Mononuclear cell (primary cell): Measurements from ENCODE around the gene VDAC1. TPM values are rescaled to one million over a fixed set of nuclear protein-coding genes. Genes with fewer than 3 reads are reported as not detected.
"Not testable (repeated sequence)": the region's sequence is repeated elsewhere in the genome, so short reads cannot be mapped to it uniquely, and the experiment has no call there.

Experiments
- H3K27me3 ChIP-seq: 2 replicates; pipeline ENCODE4 v1.6.0; 2011; ENCODE audit warnings: low read length, control low read depth; ENCODE audit not compliant: insufficient read depth
- H3K4me1 ChIP-seq: 2 replicates; pipeline ENCODE4 v1.5.1; 2011; ENCODE audit warnings: mild to moderate bottlenecking, low read length, control low read depth; ENCODE audit not compliant: insufficient read depth
- H3K4me3 ChIP-seq: 2 replicates; pipeline ENCODE4 v1.5.1; 2011; ENCODE audit warnings: mild to moderate bottlenecking, low read length, moderate library complexity
- H3K9me3 ChIP-seq: 2 replicates; pipeline ENCODE4 v1.5.1; 2011; ENCODE audit warnings: low read depth, mild to moderate bottlenecking, control low read depth, low read length
- total RNA-seq: library from RNA; depleted of rRNA; stranded (reverse); fragments of >200 nt; gene quantifications from one replicate; pipeline ENCODE4 v1.2.3, GENCODE V29; 2012

Gene VDAC1
- total RNA-seq, 1 donor = 94.9 TPM

- Histone ChIP-seq H3K9me3 (no peaks in the 10 kb centered on the region), H3K4me3 (no peak overlapping the region), H3K4me1 (no peaks in the 10 kb centered on the region), H3K27me3 (no peaks in the 10 kb centered on the region)
These were observed 53.8 kb downstream of the VDAC1 start for GRCh38 chr5:133950821-133951612.

- H3K9me3 ChIP-seq = no peaks in the 10 kb centered on the region
- no peak overlapping the region for H3K4me3 ChIP-seq
- no peaks in the 10 kb centered on the region for H3K27me3 ChIP-seq
- no peaks in the 10 kb centered on the region for H3K4me1 ChIP-seq
These were observed 56.1 kb downstream of the VDAC1 start for GRCh38 chr5:133948721-133949120.

- Histone ChIP-seq H3K9me3 (no peaks in the 10 kb centered on the region), H3K27me3 (no peaks in the 10 kb centered on the region), H3K4me3 (no peak overlapping the region), H3K4me1 (no peaks in the 10 kb centered on the region)
These were observed 57.3 kb downstream of the VDAC1 start for GRCh38 chr5:133947431-133947841.

GRCh38 chr5:133945568-133945967 lies 59.2 kb downstream of the VDAC1 start:
- Histone ChIP-seq H3K27me3 (no peaks in the 10 kb centered on the region), H3K4me3 (no peak overlapping the region), H3K9me3 (no peaks in the 10 kb centered on the region), H3K4me1 (no peaks in the 10 kb centered on the region)

GRCh38 chr5:133944263-133945185 lies 60.3 kb downstream of the VDAC1 start:
- Histone ChIP-seq H3K27me3 (no peaks in the 10 kb centered on the region), H3K4me3 (no peak overlapping the region), H3K4me1 (peaks cover 2% of the 10 kb centered on the region), H3K9me3 (no peaks in the 10 kb centered on the region)

- no peaks in the 10 kb centered on the region for H3K27me3 ChIP-seq
- H3K4me1 ChIP-seq = peaks cover 8% of the 10 kb centered on the region
- H3K9me3 ChIP-seq = no peaks in the 10 kb centered on the region
- H3K4me3 ChIP-seq = no peak overlapping the region
These were observed 61.3 kb downstream of the VDAC1 start for GRCh38 chr5:133943475-133943817.

- H3K4me3 ChIP-seq = no peak overlapping the region
- peaks cover 13% of the 10 kb centered on the region for H3K4me1 ChIP-seq
- no peaks in the 10 kb centered on the region for H3K27me3 ChIP-seq
- H3K9me3 ChIP-seq = no peaks in the 10 kb centered on the region
These were observed 61.9 kb downstream of the VDAC1 start for GRCh38 chr5:133942614-133943474.

GRCh38 chr5:133941456-133942196 lies 63.1 kb downstream of the VDAC1 start:
- peaks cover 13% of the 10 kb centered on the region for H3K4me1 ChIP-seq
- no peak overlapping the region for H3K4me3 ChIP-seq
- no peaks in the 10 kb centered on the region for H3K9me3 ChIP-seq
- H3K27me3 ChIP-seq = no peaks in the 10 kb centered on the region

GRCh38 chr5:133939668-133940067 lies 65.1 kb downstream of the VDAC1 start:
- Histone ChIP-seq H3K4me1 (peaks cover 13% of the 10 kb centered on the region), H3K27me3 (no peaks in the 10 kb centered on the region), H3K9me3 (no peaks in the 10 kb centered on the region), H3K4me3 (no peak overlapping the region)

GRCh38 chr5:133938929-133939328 lies 65.8 kb downstream of the VDAC1 start:
- no peaks in the 10 kb centered on the region for H3K9me3 ChIP-seq
- H3K4me3 ChIP-seq = no peak overlapping the region

GRCh38 chr5:133938039-133938821 lies 66.5 kb downstream of the VDAC1 start:
- H3K4me1 ChIP-seq = peaks cover 25% of the 10 kb centered on the region
- no peaks in the 10 kb centered on the region for H3K27me3 ChIP-seq
- H3K4me3 ChIP-seq = no peak overlapping the region
- H3K9me3 ChIP-seq = no peaks in the 10 kb centered on the region

More at GRCh38 chr5:133938929-133939328, 65.8 kb downstream of the VDAC1 start:
- Histone ChIP-seq H3K27me3 (no peaks in the 10 kb centered on the region), H3K4me1 (peaks cover 18% of the 10 kb centered on the region)

- H3K9me3 ChIP-seq, H3K27me3 ChIP-seq, H3K4me3 ChIP-seq: not testable (repeated sequence)
- peaks cover 31% of the 10 kb centered on the region for H3K4me1 ChIP-seq
These were observed 67.1 kb downstream of the VDAC1 start for GRCh38 chr5:133937628-133938027.

GRCh38 chr5:133936651-133937015 lies 68.1 kb downstream of the VDAC1 start:
- Histone ChIP-seq H3K27me3 (no peaks in the 10 kb centered on the region), H3K9me3 (no peaks in the 10 kb centered on the region), H3K4me1 (peaks cover 40% of the 10 kb centered on the region), H3K4me3 (no peak overlapping the region)
